ENCODE results near the gene WFDC2.

The WFDC2 gene

DNA sequence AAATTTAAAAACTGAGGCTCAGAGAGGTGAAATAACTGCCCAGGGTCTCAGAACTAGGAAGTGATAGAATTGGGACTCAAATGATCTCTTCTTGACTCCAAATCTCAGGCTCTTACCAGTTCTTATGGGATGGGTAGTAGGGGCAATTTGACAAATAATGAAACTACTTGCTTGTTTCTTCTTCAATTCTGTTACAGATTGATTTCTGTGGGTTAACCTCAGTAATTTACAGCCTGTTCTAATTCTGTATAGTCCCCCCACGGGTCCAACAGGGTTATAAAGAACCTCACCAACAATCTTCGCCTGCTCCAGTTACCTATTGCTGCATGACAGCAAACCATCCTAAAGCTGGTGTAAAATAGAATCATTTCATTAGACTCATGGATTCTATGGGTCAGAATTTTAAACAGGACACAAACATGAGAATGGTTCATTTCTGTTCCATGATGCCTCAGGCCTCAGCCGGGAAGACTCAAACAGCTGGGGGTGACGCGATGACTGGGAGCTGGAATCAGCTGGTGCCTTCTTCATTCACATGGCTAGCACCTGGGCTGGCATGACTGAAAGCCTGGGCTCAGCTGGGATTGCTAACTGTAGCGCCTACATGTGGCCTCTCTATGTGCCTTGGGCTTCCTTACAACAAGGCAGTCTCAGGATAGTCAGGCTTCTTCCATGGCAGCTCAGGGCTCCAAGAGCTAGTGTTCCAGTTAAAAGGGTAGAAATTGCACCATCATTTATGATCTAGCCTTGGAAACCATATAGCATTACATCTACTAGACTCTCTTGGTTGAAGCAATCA lies 6.6 kb upstream of the WFDC2 start:
- no peak for DNase-seq (ENCODE audit: low spot score)
- H3K27ac ChIP-seq = no peak overlapping the region
- no peak overlapping the region for H3K4me3 ChIP-seq
- TF ChIP-seq, protein P1, sequence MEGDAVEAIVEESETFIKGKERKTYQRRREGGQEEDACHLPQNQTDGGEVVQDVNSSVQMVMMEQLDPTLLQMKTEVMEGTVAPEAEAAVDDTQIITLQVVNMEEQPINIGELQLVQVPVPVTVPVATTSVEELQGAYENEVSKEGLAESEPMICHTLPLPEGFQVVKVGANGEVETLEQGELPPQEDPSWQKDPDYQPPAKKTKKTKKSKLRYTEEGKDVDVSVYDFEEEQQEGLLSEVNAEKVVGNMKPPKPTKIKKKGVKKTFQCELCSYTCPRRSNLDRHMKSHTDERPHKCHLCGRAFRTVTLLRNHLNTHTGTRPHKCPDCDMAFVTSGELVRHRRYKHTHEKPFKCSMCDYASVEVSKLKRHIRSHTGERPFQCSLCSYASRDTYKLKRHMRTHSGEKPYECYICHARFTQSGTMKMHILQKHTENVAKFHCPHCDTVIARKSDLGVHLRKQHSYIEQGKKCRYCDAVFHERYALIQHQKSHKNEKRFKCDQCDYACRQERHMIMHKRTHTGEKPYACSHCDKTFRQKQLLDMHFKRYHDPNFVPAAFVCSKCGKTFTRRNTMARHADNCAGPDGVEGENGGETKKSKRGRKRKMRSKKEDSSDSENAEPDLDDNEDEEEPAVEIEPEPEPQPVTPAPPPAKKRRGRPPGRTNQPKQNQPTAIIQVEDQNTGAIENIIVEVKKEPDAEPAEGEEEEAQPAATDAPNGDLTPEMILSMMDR (IDR thresholded peaks at IDR 0.05) = no peak

DNA sequence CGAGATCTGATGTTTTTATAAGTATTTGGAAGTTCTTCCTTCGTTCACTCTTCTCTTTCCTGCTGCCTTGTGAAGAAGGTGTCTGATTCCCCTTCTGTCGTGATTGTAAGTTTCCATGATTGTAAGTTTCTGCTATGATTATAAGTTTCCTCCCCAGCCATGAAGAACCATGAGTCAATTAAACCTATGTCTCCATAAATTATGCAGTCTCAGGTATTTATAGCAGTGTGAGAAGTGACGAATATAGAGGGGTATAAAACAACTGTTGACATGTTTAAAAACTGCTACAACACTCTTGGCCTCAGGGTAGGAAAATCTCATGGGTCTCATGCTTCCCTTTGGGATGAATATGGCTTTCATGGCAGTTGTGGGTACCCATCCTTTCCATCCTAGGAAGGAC lies 5.8 kb upstream of the WFDC2 start:
- TF ChIP-seq, protein P1 (IDR thresholded peaks at IDR 0.05) = no peak
- no peak for DNase-seq (ENCODE audit: low spot score)
- H3K4me3 ChIP-seq = no peak overlapping the region
- no peak overlapping the region for H3K27ac ChIP-seq

DNA sequence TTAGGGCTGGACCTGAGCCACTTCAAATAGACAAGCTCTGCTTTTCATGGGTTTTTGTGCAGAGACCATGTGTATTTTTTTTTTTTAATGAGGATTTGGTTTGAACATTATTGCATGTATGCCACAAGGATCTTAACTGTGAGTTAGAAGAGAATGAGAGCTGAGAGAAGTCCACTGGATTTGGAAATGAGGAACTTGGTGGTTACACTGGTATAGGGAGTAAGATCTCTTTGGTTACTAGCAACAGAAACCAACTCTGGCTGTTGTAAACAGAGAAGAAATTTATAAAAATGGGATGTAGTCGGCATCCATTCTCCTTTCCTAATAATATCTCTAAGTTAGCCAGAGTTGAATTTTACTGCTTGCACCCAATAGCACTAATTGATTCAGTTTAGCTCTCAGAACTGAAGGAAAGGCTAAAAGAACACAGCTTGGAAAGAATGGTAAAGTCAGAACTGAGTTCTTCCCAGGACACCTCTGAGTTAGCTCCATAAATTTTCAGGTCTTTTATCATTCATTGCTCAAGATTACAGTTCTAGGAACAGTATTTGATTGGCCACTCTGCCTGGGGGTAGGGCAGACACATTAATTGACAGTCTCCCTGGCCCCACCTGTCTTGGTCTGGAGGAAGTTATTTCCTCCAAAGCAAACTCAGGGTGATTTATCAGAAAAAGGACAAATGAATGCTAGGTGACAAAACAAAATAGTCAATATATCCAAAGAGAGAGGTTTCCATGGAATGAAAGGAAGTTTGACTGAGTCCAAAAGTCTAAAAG lies 3.9 kb upstream of the WFDC2 start:
- TF ChIP-seq, protein P1 (IDR thresholded peaks at IDR 0.05) = no peak
- DNase-seq (ENCODE audit: low spot score) = no peak

DNA sequence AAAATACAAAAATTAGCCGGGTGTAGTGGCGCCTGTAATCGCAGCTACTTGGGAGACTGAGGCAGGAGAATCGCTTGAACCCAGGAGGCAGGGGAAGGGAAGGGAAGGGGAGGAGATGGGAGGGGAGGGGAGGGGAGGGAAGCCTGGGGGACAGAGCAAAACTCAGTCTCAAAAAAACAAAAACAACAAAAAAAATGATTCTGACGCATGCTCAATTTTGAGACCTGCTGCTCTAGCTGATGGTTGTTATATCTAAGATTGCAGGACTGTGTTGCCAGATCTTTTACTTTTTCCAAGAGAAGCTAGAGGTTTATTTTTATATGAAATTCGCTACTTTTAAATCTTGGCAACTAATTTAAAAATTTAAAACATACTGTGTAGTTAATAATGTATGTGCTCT lies 2.4 kb upstream of the WFDC2 start:
- no peak overlapping the region for H3K27ac ChIP-seq

More for the DNA sequence above, 3.9 kb upstream of the WFDC2 start:
- no peak overlapping the region for H3K4me3 ChIP-seq
- no peak overlapping the region for H3K27ac ChIP-seq

DNA sequence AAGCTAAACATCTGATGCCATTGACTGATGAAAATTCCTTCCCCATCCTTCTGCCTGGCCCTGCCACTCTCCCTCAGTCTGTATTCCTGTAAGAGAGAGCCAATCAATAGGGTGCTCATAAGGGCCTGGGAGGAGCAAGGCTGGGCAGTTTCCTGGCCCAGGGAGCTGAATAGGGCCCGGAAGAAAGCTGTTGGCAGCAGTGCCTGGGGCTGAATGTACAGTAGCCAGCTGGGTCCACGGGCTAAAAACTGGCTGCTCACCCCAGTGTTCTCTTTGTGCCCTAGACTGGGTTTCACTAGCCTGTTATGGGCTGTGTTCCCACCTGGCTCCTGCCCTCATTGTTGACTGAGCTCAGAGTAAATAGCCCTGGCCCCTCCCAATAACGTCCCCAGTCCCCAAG lies 1.7 kb upstream of the WFDC2 start:
- TF ChIP-seq, protein P1 (IDR thresholded peaks at IDR 0.05) = no peak
- Histone ChIP-seq H3K27ac (no peak overlapping the region), H3K4me3 (no peak overlapping the region)
- no peak for DNase-seq (ENCODE audit: low spot score)

More for the DNA sequence above, 2.4 kb upstream of the WFDC2 start:
- no peak overlapping the region for H3K4me3 ChIP-seq
- TF ChIP-seq, protein P1 (IDR thresholded peaks at IDR 0.05) = no peak
- no peak for DNase-seq (ENCODE audit: low spot score)

DNA sequence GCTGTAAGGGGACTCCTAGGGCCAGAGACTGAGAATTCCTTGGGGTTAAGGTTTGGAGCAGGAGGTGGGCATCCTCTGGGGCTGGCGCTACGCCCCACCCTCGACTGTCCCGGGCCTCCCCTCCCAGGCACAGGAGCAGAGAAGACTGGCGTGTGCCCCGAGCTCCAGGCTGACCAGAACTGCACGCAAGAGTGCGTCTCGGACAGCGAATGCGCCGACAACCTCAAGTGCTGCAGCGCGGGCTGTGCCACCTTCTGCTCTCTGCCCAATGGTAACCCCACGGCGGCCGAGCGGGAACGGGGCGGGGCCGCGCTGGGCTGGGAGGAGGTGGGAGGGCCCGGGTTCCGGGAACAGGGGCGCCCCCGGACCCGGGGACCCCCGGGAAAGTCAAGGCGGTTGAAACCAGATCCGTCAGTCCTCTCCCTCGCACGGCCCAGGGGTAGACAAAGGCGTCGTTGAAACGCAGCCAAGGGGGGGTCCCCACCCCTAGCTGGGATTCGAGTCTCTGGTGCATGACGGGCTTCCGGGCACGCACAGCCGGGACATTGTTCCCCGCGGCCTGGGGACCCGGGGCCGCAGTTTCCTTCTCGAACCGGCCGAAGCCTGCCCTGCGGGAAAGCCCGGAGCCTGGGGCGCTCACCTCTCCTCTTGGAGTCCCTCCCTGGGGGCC lies 844 bp downstream of the WFDC2 start:
- Histone ChIP-seq H3K27ac (no peak overlapping the region), H3K4me3 (peak overlapping the region; percentile 71)
- DNase-seq (ENCODE audit: low spot score) = no peak
- TF ChIP-seq, protein P1 (IDR thresholded peaks at IDR 0.05) = no peak
